Coronary artery (tissue), 2 donors: ENCODE measurements around the gene PRB3.

Experiments
- DNase-seq: peaks from one replicate; pipeline ENCODE4 v3.0.0-alpha.2; 2017; ENCODE audit warnings: low spot score
- H3K27ac ChIP-seq, 2 donors: fragments of 200-600 bp; sonication (generic); one replicate each; pipeline ENCODE4 v1.5.1; 2016 to 2019
- H3K4me3 ChIP-seq: fragments of 200-600 bp; sonication (generic); 2 replicates; pipeline ENCODE4 v1.5.1; 2016; ENCODE audit warnings: mild to moderate bottlenecking, moderate library complexity
- TF ChIP-seq, protein P1 (sequence below): fragments of 200-600 bp; sonication (generic); IDR thresholded peaks from one replicate; pipeline ENCODE4 v1.5.1; 2019; ENCODE audit warnings: antibody characterized with exemption

PRB3 gene

DNA sequence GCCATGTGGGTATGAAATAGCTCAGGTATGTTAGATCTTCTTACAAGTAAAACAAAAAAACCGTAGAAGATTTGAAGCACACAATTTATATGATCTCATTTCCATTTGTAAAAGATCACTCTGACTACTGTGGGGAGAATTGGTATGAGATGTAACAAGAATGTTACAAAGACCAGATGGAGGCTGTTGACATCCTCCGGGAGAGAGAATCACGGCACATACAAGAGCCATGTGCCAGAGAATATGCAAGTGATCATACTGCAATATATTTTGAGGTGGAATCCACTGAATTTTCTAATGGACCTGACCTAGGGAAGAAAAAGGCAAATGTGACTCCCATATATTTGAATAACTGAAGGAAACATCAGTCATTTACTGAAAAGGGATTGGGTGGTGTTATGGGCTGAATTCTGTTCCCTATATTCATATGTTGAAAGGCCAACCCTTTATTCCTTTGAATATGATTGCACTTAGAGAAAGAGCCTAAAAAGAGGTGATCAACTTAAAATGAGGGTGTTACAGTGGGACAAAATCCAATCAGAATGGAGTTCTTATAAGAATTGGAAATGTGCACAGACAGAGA lies 29.1 kb downstream of the PRB3 start:
- TF ChIP-seq, protein P1, sequence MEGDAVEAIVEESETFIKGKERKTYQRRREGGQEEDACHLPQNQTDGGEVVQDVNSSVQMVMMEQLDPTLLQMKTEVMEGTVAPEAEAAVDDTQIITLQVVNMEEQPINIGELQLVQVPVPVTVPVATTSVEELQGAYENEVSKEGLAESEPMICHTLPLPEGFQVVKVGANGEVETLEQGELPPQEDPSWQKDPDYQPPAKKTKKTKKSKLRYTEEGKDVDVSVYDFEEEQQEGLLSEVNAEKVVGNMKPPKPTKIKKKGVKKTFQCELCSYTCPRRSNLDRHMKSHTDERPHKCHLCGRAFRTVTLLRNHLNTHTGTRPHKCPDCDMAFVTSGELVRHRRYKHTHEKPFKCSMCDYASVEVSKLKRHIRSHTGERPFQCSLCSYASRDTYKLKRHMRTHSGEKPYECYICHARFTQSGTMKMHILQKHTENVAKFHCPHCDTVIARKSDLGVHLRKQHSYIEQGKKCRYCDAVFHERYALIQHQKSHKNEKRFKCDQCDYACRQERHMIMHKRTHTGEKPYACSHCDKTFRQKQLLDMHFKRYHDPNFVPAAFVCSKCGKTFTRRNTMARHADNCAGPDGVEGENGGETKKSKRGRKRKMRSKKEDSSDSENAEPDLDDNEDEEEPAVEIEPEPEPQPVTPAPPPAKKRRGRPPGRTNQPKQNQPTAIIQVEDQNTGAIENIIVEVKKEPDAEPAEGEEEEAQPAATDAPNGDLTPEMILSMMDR: no peak
- H3K4me3 ChIP-seq: no peak overlapping the region
- DNase-seq: no peak
- no peak overlapping the region for H3K27ac ChIP-seq

DNA sequence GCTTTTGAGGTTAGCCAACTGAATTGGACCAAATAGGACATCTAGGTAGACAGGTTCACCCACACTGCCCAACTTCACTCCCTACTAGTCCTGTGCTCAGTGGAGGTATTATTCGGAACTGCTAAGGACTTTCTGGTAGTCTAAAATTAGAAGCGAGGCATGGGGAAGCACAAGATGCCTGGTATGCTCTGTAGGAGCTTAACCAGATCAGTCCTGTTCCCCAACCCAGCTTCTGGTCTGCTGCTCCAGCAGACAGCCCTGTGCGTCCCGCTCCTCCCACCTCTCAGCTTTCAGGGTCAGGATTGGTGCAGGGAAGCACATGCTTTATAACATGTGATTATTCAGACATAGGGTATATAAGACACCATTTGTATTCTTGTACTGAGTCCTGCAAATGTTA lies 31.2 kb downstream of the PRB3 start:
- no peak overlapping the region for H3K27ac ChIP-seq
- TF ChIP-seq, protein P1: no peak
- no peak for DNase-seq
- H3K4me3 ChIP-seq: no peak overlapping the region

- Histone ChIP-seq H3K27ac (no peak overlapping the region), H3K4me3 (no peak overlapping the region)
- TF ChIP-seq, protein P1: no peak
- DNase-seq: no peak
These were observed 36.0 kb downstream of the PRB3 start for GRCh38 chr12:11233532-11233931.

DNA sequence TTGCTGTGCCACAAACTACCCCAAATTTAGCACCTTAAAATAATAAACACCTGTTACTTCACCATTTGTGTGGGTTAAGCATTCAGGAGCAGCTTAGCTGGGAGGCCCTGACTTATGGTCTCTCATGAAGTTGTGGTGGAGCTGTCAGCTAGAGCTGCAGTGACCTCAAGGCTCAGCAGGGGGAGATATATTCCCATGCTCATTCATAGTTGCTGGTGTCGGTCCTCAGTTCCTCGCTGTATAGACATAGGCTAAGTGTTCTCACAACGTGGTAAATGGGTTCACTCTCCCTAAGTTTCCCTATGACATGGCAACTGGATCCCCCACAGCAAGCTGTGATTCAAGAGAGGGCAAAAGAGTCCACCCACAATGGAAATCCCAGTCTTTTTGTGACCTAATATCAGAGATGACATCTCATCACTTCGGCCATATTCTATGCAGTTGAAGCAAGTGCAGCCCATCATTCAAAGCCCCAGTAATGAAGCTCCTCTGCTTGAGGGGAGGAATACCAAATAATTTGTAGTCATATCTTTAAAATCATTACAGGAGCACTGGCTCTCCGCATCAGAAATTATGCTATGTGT lies 41.1 kb downstream of the PRB3 start:
- Histone ChIP-seq H3K4me3 (no peak overlapping the region), H3K27ac (no peak overlapping the region)
- no peak for DNase-seq
- TF ChIP-seq, protein P1: no peak

DNA sequence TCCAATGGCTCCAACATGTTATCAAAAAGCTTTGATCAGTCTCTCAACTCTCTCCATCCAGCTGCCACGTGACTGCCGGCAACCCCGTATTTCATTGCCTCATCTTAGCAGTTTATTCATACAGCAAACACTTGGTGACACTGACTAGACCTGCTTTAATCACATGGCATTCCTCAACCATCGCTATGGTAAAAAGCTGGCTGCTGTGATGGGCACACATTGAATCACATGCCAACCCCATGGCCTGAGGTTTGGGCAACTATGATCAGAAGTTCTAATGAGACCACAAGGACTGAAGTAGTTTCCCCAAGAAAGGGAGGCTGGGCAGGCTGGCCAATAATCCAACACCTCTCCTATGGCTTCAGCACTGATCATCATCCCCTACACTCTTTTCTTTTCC lies 42.1 kb downstream of the PRB3 start:
- H3K27ac ChIP-seq: no peak overlapping the region
- DNase-seq: no peak
- TF ChIP-seq, protein P1: no peak

More for the DNA sequence above, 42.1 kb downstream of the PRB3 start:
- no peak overlapping the region for H3K4me3 ChIP-seq
